ENCODE data around the gene THEMIS. TPM values are rescaled to one million over a fixed set of nuclear protein-coding genes. Genes with fewer than 3 reads are reported as not detected.

The THEMIS gene
- total and polyA plus RNA-seq, 10 of the 15 experiments (the other 5 are each of a cell fraction or from before 2014, with no cell fraction given) = 0.06 to 1.5 (median 0.08) TPM; not detected in 6

GRCh38 chr6:127869183-127869582, 31.7 kb downstream of the THEMIS start (continued):
- TF ChIP-seq E4F1 (IDR thresholded peaks at IDR 0.05; ENCODE audit: borderline replicate concordance, partially characterized antibody) = no peak
- no peak for TF ChIP-seq ATF2 (IDR thresholded peaks at IDR 0.05; ENCODE audit: low read length)

- DNase-seq (ENCODE audit: low read depth, low spot score) (no peak), ATAC-seq (no peak), FAIRE-seq (no peak)
- H3K4me2 ChIP-seq (ENCODE audit: control insufficient read depth, insufficient read depth) = no peak overlapping the region
- in situ Hi-C loops (cut with MboI) = loop anchor here (10.0 kb wide), 1 partner anchor 466 kb away; no protein-coding TSS in a partner anchor
- no peaks in the 10 kb centered on the region for H4K20me1 ChIP-seq (ENCODE audit: control insufficient read depth, insufficient read depth)
- no peaks in the 10 kb centered on the region for H3K27me3 ChIP-seq (replicated peaks in 1 of 2; ENCODE audit: control insufficient read depth in 2 of 2, insufficient read depth in 2 of 2, low read length in 1 of 2)
- no peak overlapping the region for H2AFZ ChIP-seq (ENCODE audit: control insufficient read depth, low read depth, low read length)
- no peaks in the 10 kb centered on the region for H3K36me3 ChIP-seq (ENCODE audit: control insufficient read depth in 2 of 2, insufficient read depth in 2 of 2, low read length in 1 of 2)
- ChIA-PET RAD21 (ENCODE audit: unreplicated experiment) (no interaction called here), SMC1A (ENCODE audit: uncharacterized antibody, unreplicated experiment) (interaction anchor here (1.9 kb wide), 1 partner anchor 13 kb away, joined by 7 read pairs; no protein-coding TSS in a partner anchor), CTCF (interaction anchor here (1.9 kb wide), 1 partner anchor 13 kb away, joined by 10 read pairs; no protein-coding TSS in a partner anchor), POLR2A (no interaction called here)
- TF ChIP-seq RCOR1 (conservative IDR thresholded peaks at IDR 0.05; ENCODE audit: low read depth, low read length) = no peak
- no peak for TF ChIP-seq CEBPB (IDR thresholded peaks at IDR 0.05; ENCODE audit: borderline replicate concordance in 1 of 2, low read depth in 2 of 2, low read length in 2 of 2)
- TF ChIP-seq BHLHE40 (IDR thresholded peaks at IDR 0.05; ENCODE audit: borderline replicate concordance in 1 of 2, low read depth in 2 of 2, low read length in 1 of 2) = no peak
- TF ChIP-seq SUZ12 (IDR thresholded peaks at IDR 0.05; ENCODE audit: unreplicated experiment) = no peak
- TF ChIP-seq SPI1 (IDR thresholded peaks at IDR 0.05; ENCODE audit: borderline replicate concordance, insufficient read depth, low read depth, low read length) = no peak
- no peak for TF ChIP-seq EED (IDR thresholded peaks at IDR 0.05; ENCODE audit: low read depth)
- no peaks in the 10 kb centered on the region for H3K79me2 ChIP-seq (ENCODE audit: control insufficient read depth, insufficient read depth, low read length)
- no TSS peak for BruUV-seq (replicated peaks)
- H3K4me3 ChIP-seq = no peak overlapping the region
- 0% methylated on average over 1 of the region's 1 CpG for WGBS (ENCODE audit: insufficient coverage, insufficient replicate concordance, low lambda C conversion rate, missing lambda C conversion rate)
- intact Hi-C loops (cut with micrococcal nuclease; ENCODE audit: unreplicated experiment) = no loop called here
- no peak overlapping the region for H3K9ac ChIP-seq (ENCODE audit: control insufficient read depth, insufficient read depth, low read length)
- H3K27ac ChIP-seq (ENCODE audit: control insufficient read depth, insufficient read depth) = no peak overlapping the region
- H3K4me1 ChIP-seq (ENCODE audit: control insufficient read depth, insufficient read depth, low read length) = no peaks in the 10 kb centered on the region
- no peaks in the 10 kb centered on the region for H3K9me3 ChIP-seq (replicated peaks; ENCODE audit: control insufficient read depth, insufficient read depth, low read length)
These were observed 32.5 kb downstream of the THEMIS start for GRCh38 chr6:127868338-127868737.

All from GM12878 (cell line).